ENCODE measurements around the gene CA10.

CA10 gene

DNA sequence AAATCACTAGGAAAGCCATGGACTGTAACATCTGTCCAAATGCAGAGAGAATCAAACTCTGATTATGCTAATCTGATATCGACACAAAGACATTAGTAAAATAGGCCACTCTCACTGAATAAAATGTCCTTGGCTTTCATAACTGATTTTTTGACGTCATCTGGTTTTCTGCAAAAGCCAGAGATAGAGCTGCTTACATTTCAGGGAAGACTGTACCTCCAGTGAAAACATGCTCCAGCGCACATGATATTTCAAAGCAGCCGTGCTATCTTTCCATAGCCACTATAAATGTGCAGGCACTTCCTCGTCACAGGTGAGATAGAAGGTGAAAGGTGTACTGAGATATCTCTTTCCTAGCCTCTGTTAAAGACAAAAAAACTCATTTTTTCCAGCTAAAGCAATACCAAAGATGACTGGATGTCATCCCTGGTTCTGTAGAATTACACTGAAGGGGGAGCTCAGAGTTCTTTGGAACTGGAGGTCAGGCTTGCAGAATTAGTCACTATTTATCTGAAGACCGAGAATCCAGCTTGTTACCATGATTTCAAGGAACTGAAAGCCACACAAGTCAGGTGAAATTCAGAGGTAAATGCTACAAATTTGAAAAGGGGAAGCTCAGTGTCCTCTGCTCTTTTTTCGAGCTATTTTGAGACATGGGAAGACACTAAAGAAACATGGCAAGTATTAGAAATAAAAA is 249.5 kb downstream of the CA10 start:
- H3K9me3 ChIP-seq (ENCODE audit: control insufficient read depth in 2 of 2, low read length in 2 of 2), result no peaks in the 10 kb centered on the region
- no peaks in the 10 kb centered on the region for H3K4me1 ChIP-seq (ENCODE audit: control insufficient read depth in 2 of 2, insufficient read depth in 2 of 2, low read length in 2 of 2)
- H3K27ac ChIP-seq (ENCODE audit: low read depth in 2 of 2, low read length in 2 of 2), result no peak overlapping the region
- H3K4me3 ChIP-seq (ENCODE audit: low read length in 2 of 2), result no peak overlapping the region
- H3K27me3 ChIP-seq (ENCODE audit: control insufficient read depth in 2 of 2, insufficient read depth in 2 of 2, low read length in 2 of 2), result no peaks in the 10 kb centered on the region
- H3K36me3 ChIP-seq (ENCODE audit: control insufficient read depth in 2 of 2, insufficient read depth in 2 of 2, low read length in 2 of 2), result no peaks in the 10 kb centered on the region
- H3K9ac ChIP-seq (ENCODE audit: low read depth in 1 of 2, low read length in 2 of 2), result no peak overlapping the region

DNA sequence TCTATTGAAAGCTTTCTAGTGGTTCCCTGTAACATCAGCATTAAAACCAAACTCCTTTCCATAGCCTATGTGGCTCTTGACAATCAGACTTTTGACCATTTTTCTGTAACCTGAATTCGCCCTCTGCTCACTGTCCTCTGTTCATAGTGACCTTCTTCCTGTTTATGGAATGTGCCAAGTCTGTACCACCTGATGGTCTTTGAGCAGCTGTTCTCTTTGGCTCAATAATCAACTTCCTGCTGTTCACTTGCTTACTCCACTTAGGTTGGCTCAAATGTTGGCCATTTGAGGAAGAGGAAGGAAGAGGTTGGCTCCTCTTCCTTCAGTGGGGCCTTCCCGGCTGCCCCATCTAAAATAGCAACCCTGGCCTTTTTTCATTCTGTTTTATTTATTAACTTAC is 251.5 kb downstream of the CA10 start:
- Histone ChIP-seq H3K4me1 (ENCODE audit: control insufficient read depth in 2 of 2, insufficient read depth in 2 of 2, low read length in 2 of 2) (no peaks in the 10 kb centered on the region), H3K27me3 (ENCODE audit: control insufficient read depth in 2 of 2, insufficient read depth in 2 of 2, low read length in 2 of 2) (no peaks in the 10 kb centered on the region), H3K4me3 (ENCODE audit: low read length in 2 of 2) (no peak overlapping the region), H3K36me3 (ENCODE audit: control insufficient read depth in 2 of 2, insufficient read depth in 2 of 2, low read length in 2 of 2) (no peaks in the 10 kb centered on the region), H3K9me3 (ENCODE audit: control insufficient read depth in 2 of 2, low read length in 2 of 2) (no peaks in the 10 kb centered on the region), H3K27ac (ENCODE audit: low read depth in 2 of 2, low read length in 2 of 2) (no peak overlapping the region), H3K9ac (ENCODE audit: low read depth in 1 of 2, low read length in 2 of 2) (no peak overlapping the region)

GRCh38 chr17:51904379-51904778 is 254.1 kb downstream of the CA10 start:
- H3K27ac ChIP-seq (ENCODE audit: low read depth in 2 of 2, low read length in 2 of 2), result no peak overlapping the region
- H3K4me3 ChIP-seq (ENCODE audit: low read length in 2 of 2), result no peak overlapping the region
- no peak overlapping the region for H3K9ac ChIP-seq (ENCODE audit: low read depth in 1 of 2, low read length in 2 of 2)
- no peaks in the 10 kb centered on the region for H3K27me3 ChIP-seq (ENCODE audit: control insufficient read depth in 2 of 2, insufficient read depth in 2 of 2, low read length in 2 of 2)
- H3K4me1 ChIP-seq (ENCODE audit: control insufficient read depth in 2 of 2, insufficient read depth in 2 of 2, low read length in 2 of 2), result no peaks in the 10 kb centered on the region
- no peaks in the 10 kb centered on the region for H3K36me3 ChIP-seq (ENCODE audit: control insufficient read depth in 2 of 2, insufficient read depth in 2 of 2, low read length in 2 of 2)
- H3K9me3 ChIP-seq (ENCODE audit: control insufficient read depth in 2 of 2, low read length in 2 of 2), result no peaks in the 10 kb centered on the region

DNA sequence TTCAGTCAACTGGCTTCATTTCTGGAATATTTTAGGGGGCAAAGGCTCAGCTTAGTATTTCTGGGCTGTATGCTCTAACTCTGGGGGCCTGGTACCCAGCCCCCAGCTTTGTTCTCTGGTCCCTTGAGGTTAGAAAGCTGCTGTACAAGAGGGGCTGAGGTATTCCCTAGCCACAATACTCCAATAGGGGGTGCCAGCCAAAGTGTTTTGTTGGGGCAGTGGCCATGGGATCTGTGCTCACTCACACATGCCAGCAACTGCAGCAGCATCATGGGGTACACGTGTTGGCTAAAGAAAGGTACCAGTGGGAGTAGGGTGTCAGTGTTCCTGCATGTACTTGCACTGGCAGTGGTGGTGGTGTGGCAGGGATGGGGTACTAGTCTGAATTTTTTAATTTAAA is 257.3 kb downstream of the CA10 start:
- Histone ChIP-seq H3K27ac (ENCODE audit: low read depth in 2 of 2, low read length in 2 of 2) (no peak overlapping the region), H3K36me3 (ENCODE audit: control insufficient read depth in 2 of 2, insufficient read depth in 2 of 2, low read length in 2 of 2) (no peaks in the 10 kb centered on the region), H3K9me3 (ENCODE audit: control insufficient read depth in 2 of 2, low read length in 2 of 2) (no peaks in the 10 kb centered on the region), H3K4me3 (ENCODE audit: low read length in 2 of 2) (no peak overlapping the region), H3K27me3 (ENCODE audit: control insufficient read depth in 2 of 2, insufficient read depth in 2 of 2, low read length in 2 of 2) (no peaks in the 10 kb centered on the region), H3K4me1 (ENCODE audit: control insufficient read depth in 2 of 2, insufficient read depth in 2 of 2, low read length in 2 of 2) (no peaks in the 10 kb centered on the region), H3K9ac (ENCODE audit: low read depth in 1 of 2, low read length in 2 of 2) (no peak overlapping the region)

- Histone ChIP-seq H3K36me3 (ENCODE audit: control insufficient read depth in 2 of 2, insufficient read depth in 2 of 2, low read length in 2 of 2) (no peaks in the 10 kb centered on the region), H3K4me1 (ENCODE audit: control insufficient read depth in 2 of 2, insufficient read depth in 2 of 2, low read length in 2 of 2) (no peaks in the 10 kb centered on the region), H3K27ac (ENCODE audit: low read depth in 2 of 2, low read length in 2 of 2) (no peak overlapping the region), H3K4me3 (ENCODE audit: low read length in 2 of 2) (no peak overlapping the region), H3K9ac (ENCODE audit: low read depth in 1 of 2, low read length in 2 of 2) (no peak overlapping the region), H3K9me3 (ENCODE audit: control insufficient read depth in 2 of 2, low read length in 2 of 2) (no peaks in the 10 kb centered on the region), H3K27me3 (ENCODE audit: control insufficient read depth in 2 of 2, insufficient read depth in 2 of 2, low read length in 2 of 2) (no peaks in the 10 kb centered on the region)
Observed at GRCh38 chr17:51891936-51892335, 266.6 kb downstream of the CA10 start.

DNA sequence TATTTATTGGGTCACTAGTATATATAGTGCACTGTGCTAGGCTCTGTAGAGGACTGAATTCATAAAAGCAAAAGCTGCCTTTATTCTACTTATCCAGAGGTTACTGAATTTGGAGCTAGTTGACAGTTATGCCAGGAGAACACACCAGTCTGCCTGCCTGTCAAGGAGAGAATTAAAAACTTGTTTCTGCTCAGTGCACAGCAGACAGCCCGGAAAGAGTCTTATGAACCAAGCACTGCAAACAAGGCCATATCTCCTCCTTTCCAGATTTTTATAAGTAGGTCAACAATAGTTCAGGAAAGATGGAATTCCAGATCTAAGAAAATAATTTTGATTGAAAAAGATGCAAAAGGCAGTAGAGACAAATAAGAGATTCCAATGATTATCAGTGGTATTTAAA is 267.8 kb downstream of the CA10 start:
- Histone ChIP-seq H3K36me3 (ENCODE audit: control insufficient read depth in 2 of 2, insufficient read depth in 2 of 2, low read length in 2 of 2) (no peaks in the 10 kb centered on the region), H3K27ac (ENCODE audit: low read depth in 2 of 2, low read length in 2 of 2) (no peak overlapping the region), H3K9me3 (ENCODE audit: control insufficient read depth in 2 of 2, low read length in 2 of 2) (no peaks in the 10 kb centered on the region), H3K27me3 (ENCODE audit: control insufficient read depth in 2 of 2, insufficient read depth in 2 of 2, low read length in 2 of 2) (no peaks in the 10 kb centered on the region), H3K4me1 (ENCODE audit: control insufficient read depth in 2 of 2, insufficient read depth in 2 of 2, low read length in 2 of 2) (no peaks in the 10 kb centered on the region), H3K9ac (ENCODE audit: low read depth in 1 of 2, low read length in 2 of 2) (no peak overlapping the region), H3K4me3 (ENCODE audit: low read length in 2 of 2) (no peak overlapping the region)

GRCh38 chr17:51888816-51889215 is 269.7 kb downstream of the CA10 start:
- Histone ChIP-seq H3K27ac (ENCODE audit: low read depth in 2 of 2, low read length in 2 of 2) (no peak overlapping the region), H3K9me3 (ENCODE audit: control insufficient read depth in 2 of 2, low read length in 2 of 2) (no peaks in the 10 kb centered on the region), H3K36me3 (ENCODE audit: control insufficient read depth in 2 of 2, insufficient read depth in 2 of 2, low read length in 2 of 2) (no peaks in the 10 kb centered on the region), H3K27me3 (ENCODE audit: control insufficient read depth in 2 of 2, insufficient read depth in 2 of 2, low read length in 2 of 2) (no peaks in the 10 kb centered on the region), H3K9ac (ENCODE audit: low read depth in 1 of 2, low read length in 2 of 2) (no peak overlapping the region), H3K4me3 (ENCODE audit: low read length in 2 of 2) (no peak overlapping the region), H3K4me1 (ENCODE audit: control insufficient read depth in 2 of 2, insufficient read depth in 2 of 2, low read length in 2 of 2) (no peaks in the 10 kb centered on the region)

GRCh38 chr17:51876986-51877385 is 281.5 kb downstream of the CA10 start:
- H3K9me3 ChIP-seq (ENCODE audit: control insufficient read depth in 2 of 2, low read length in 2 of 2), result no peaks in the 10 kb centered on the region
- H3K27me3 ChIP-seq (ENCODE audit: control insufficient read depth in 2 of 2, insufficient read depth in 2 of 2, low read length in 2 of 2), result no peaks in the 10 kb centered on the region
- H3K9ac ChIP-seq (ENCODE audit: low read depth in 1 of 2, low read length in 2 of 2), result no peak overlapping the region
- H3K36me3 ChIP-seq (ENCODE audit: control insufficient read depth in 2 of 2, insufficient read depth in 2 of 2, low read length in 2 of 2), result no peaks in the 10 kb centered on the region
- H3K4me3 ChIP-seq (ENCODE audit: low read length in 2 of 2), result no peak overlapping the region
- no peak overlapping the region for H3K27ac ChIP-seq (ENCODE audit: low read depth in 2 of 2, low read length in 2 of 2)
- no peaks in the 10 kb centered on the region for H3K4me1 ChIP-seq (ENCODE audit: control insufficient read depth in 2 of 2, insufficient read depth in 2 of 2, low read length in 2 of 2)

DNA sequence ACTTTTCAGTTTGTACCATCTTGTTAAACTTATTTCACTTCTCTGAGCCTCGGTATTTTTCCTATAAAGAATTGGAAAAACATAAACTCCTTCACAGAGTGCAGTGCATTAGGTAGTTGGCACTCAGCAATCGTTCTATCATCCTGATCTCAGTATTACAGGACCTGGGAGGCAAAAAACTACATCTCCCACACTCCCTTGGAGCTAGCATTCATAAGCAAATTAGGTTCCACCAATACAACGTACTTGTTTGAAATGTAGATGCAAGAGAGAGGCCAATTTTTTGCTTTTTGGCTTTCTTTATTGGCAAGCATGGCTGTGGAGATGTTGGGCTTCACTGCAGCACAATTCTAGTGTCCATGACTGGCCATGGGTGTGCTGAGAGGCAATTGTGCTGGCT is 285.2 kb downstream of the CA10 start:
- Histone ChIP-seq H3K27me3 (ENCODE audit: control insufficient read depth in 2 of 2, insufficient read depth in 2 of 2, low read length in 2 of 2) (no peaks in the 10 kb centered on the region), H3K9me3 (ENCODE audit: control insufficient read depth in 2 of 2, low read length in 2 of 2) (no peaks in the 10 kb centered on the region), H3K4me1 (ENCODE audit: control insufficient read depth in 2 of 2, insufficient read depth in 2 of 2, low read length in 2 of 2) (no peaks in the 10 kb centered on the region), H3K9ac (ENCODE audit: low read depth in 1 of 2, low read length in 2 of 2) (no peak overlapping the region), H3K27ac (ENCODE audit: low read depth in 2 of 2, low read length in 2 of 2) (no peak overlapping the region), H3K36me3 (ENCODE audit: control insufficient read depth in 2 of 2, insufficient read depth in 2 of 2, low read length in 2 of 2) (no peaks in the 10 kb centered on the region), H3K4me3 (ENCODE audit: low read length in 2 of 2) (no peak overlapping the region)

DNA sequence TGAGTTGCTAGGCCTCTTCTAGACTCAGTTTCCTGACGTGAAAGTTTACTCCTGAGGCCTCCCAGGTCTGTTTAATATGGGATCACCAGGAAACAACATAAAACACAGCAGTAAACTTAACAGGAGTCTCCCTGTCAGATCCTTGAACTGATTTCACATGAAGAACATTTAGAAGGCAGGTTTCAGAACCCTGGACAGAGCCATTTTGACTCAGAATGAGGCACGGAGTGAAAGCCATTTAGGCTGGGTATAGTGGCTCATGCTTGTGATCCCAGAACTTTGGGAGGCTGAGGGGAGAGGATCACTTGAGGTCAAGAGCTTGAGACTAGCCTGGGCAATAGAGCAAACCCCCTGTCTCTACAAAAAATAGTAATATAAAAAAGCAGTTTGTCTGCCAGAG is 289.1 kb downstream of the CA10 start:
- no peaks in the 10 kb centered on the region for H3K27me3 ChIP-seq (ENCODE audit: control insufficient read depth in 2 of 2, insufficient read depth in 2 of 2, low read length in 2 of 2)
- no peaks in the 10 kb centered on the region for H3K4me1 ChIP-seq (ENCODE audit: control insufficient read depth in 2 of 2, insufficient read depth in 2 of 2, low read length in 2 of 2)
- H3K36me3 ChIP-seq (ENCODE audit: control insufficient read depth in 2 of 2, insufficient read depth in 2 of 2, low read length in 2 of 2), result no peaks in the 10 kb centered on the region
- no peak overlapping the region for H3K9ac ChIP-seq (ENCODE audit: low read depth in 1 of 2, low read length in 2 of 2)
- no peak overlapping the region for H3K4me3 ChIP-seq (ENCODE audit: low read length in 2 of 2)
- H3K9me3 ChIP-seq (ENCODE audit: control insufficient read depth in 2 of 2, low read length in 2 of 2), result no peaks in the 10 kb centered on the region
- H3K27ac ChIP-seq (ENCODE audit: low read depth in 2 of 2, low read length in 2 of 2), result no peak overlapping the region

All from mucosa of rectum (tissue), 2 donors.